Kidney (tissue), 14 donors: ENCODE measurements around the gene KRT17. TPM values are rescaled to one million over a fixed set of nuclear protein-coding genes. Genes with fewer than 3 reads are reported as not detected.
A peak's percentile ranks its signal among the peaks of the same experiment; 100 is the strongest.
"Not testable (repeated sequence)": the region's sequence is repeated elsewhere in the genome, so short reads cannot be mapped to it uniquely, and the experiment has no call there.

ENCODE experiments used
- DNase-seq, 5 donors: peaks; one replicate each; pipeline ENCODE4 v3.0.0-alpha.2; 2013 to 2020
- FAIRE-seq: peaks from 2 replicates; lab custom pipeline; 2012; peaks lifted over from hg19 to GRCh38; lab: Jason Lieb, UNC
- H3K27ac ChIP-seq, 2 donors: one replicate each; pipeline ENCODE4 v1.7.0; 2013; ENCODE audit warnings: low read depth in 2 of 2, low read length in 2 of 2, inconsistent platforms in 1 of 2
- H3K27me3 ChIP-seq: one replicate; pipeline ENCODE4 v1.7.1; 2013; ENCODE audit warnings: low read length, inconsistent platforms; ENCODE audit not compliant: control insufficient read depth, insufficient read depth
- H3K36me3 ChIP-seq, 3 donors: one replicate each; pipeline versions ENCODE4 v1.7.0 to v1.7.1; 2013; ENCODE audit warnings: low read length in 3 of 3, control low read depth in 1 of 3, inconsistent platforms in 1 of 3; ENCODE audit not compliant: insufficient read depth in 3 of 3, control insufficient read depth in 2 of 3
- H3K4me1 ChIP-seq, 3 donors: one replicate each; pipeline versions ENCODE4 v1.7.0 to v1.7.1; 2013; ENCODE audit warnings: low read length in 3 of 3, inconsistent platforms in 1 of 3, low read depth in 1 of 3; ENCODE audit not compliant: control insufficient read depth in 2 of 3, insufficient read depth in 2 of 3
- H3K4me3 ChIP-seq, 3 donors: one replicate each; pipeline versions ENCODE4 v1.7.0 to v1.8.1; 2013; ENCODE audit warnings: low read length in 3 of 3, control low read depth in 1 of 3, inconsistent platforms in 1 of 3
- H3K9ac ChIP-seq, 3 donors: one replicate each; pipeline versions ENCODE4 v1.7.0 to v1.7.1; 2013; ENCODE audit warnings: low read length in 3 of 3, control low read depth in 1 of 3, inconsistent platforms in 1 of 3
- H3K9me3 ChIP-seq, 3 donors: one replicate each; pipeline versions ENCODE4 v1.7.0 to v1.7.1; 2013; ENCODE audit warnings: low read length in 3 of 3, control low read depth in 1 of 3, inconsistent platforms in 1 of 3; ENCODE audit not compliant: control insufficient read depth in 2 of 3, insufficient read depth in 1 of 3
- CTCF ChIP-seq: IDR thresholded peaks from 3 replicates; pipeline ENCODE4 v1.5.1; 2012; ENCODE audit warnings: mild to moderate bottlenecking, moderate library complexity, borderline replicate concordance; ENCODE audit not compliant: insufficient read depth; ENCODE audit errors: extremely low read depth
- intact Hi-C: fragments of 100-400 bp; cut with DNase I; formaldehyde crosslinking; loops from one replicate; pipeline ENCODE4 v1.11.1; 2022
- polyA plus RNA-seq: library from polyadenylated mRNA; stranded (reverse); fragments of 350-450 nt; fragmentation: Illumina TruSeq; extraction: RNeasy Lipid Tissue Mini Kit (QIAGEN cat#74804); gene quantifications from one replicate; pipeline ENCODE4 v1.2.3, GENCODE V29; 2014; ENCODE audit warnings: low read depth, low replicate concordance; ENCODE audit not compliant: insufficient read depth
- total RNA-seq: library from RNA; stranded (reverse); fragmentation: NEBNext Ultra II Directional; extraction: Animal tissue kit (Norgen Biotek cat#: 25700); gene quantifications from one replicate; pipeline ENCODE4 v1.2.1, GENCODE V29; 2021
- donor health status: control.
- donor health status: control.
- donor health status: control.
- donor health status: control.
- donor health status: control.
- donor health status: DM: yes; HTN: yes; CAD: no.
- donor health status: Normal renal cell carcinoma (clear cell type).

The KRT17 gene
- total and polyA plus RNA-seq, 2 donors from 2014 or later = 5.5 to 11.1 TPM

- intact Hi-C loops = no loop called here
- Histone ChIP-seq H3K36me3 (no peaks in the 10 kb centered on the region), H3K9ac (no peak overlapping the region), H3K27me3 (no peaks in the 10 kb centered on the region), H3K27ac (no peak overlapping the region), H3K4me1 (no peaks in the 10 kb centered on the region), H3K9me3 (no peaks in the 10 kb centered on the region), H3K4me3 (no peak overlapping the region)
- TF ChIP-seq CTCF = no peak
- DNase-seq = peak in 2 of 5 donors; percentile 18 to 48
- FAIRE-seq = no peak
Measured at GRCh38 chr17:41627316-41628072, 3.1 kb upstream of the KRT17 start.

- intact Hi-C loops, H3K36me3 ChIP-seq, H3K27ac ChIP-seq, H3K4me3 ChIP-seq, H3K9ac ChIP-seq, H3K27me3 ChIP-seq, FAIRE-seq, H3K9me3 ChIP-seq, H3K4me1 ChIP-seq, DNase-seq: not testable (repeated sequence)
Measured at GRCh38 chr17:41626914-41627295, 2.5 kb upstream of the KRT17 start.

- H3K27me3 ChIP-seq, H3K4me1 ChIP-seq, H3K4me3 ChIP-seq, H3K9ac ChIP-seq, H3K9me3 ChIP-seq, H3K27ac ChIP-seq, H3K36me3 ChIP-seq, intact Hi-C loops, FAIRE-seq: not testable (repeated sequence)
- peak in 2 of 5 donors; percentile 22 to 57 for DNase-seq
Measured at GRCh38 chr17:41626028-41626913, 1.9 kb upstream of the KRT17 start.

GRCh38 chr17:41625602-41626001 is 1.2 kb upstream of the KRT17 start:
- no peak for TF ChIP-seq CTCF
- FAIRE-seq (no peak), DNase-seq (peak in 3 of 5 donors; percentile 26 to 65 (median 41))
- Histone ChIP-seq H3K27ac (no peak overlapping the region), H3K27me3 (no peaks in the 10 kb centered on the region), H3K9me3 (no peaks in the 10 kb centered on the region), H3K36me3 (no peaks in the 10 kb centered on the region), H3K4me1 (no peaks in the 10 kb centered on the region), H3K9ac (no peak overlapping the region), H3K4me3 (no peak overlapping the region)
- intact Hi-C loops = no loop called here

- FAIRE-seq, H3K27ac ChIP-seq, H3K4me1 ChIP-seq, H3K9me3 ChIP-seq, intact Hi-C loops, H3K9ac ChIP-seq, H3K4me3 ChIP-seq, H3K27me3 ChIP-seq, H3K36me3 ChIP-seq: not testable (repeated sequence)
- DNase-seq = peak in 3 of 5 donors; percentile 8 to 63 (median 36)
Measured at GRCh38 chr17:41623184-41623861, 1.1 kb downstream of the KRT17 start.

- peak in 2 of 5 donors; percentile 25 to 50 for DNase-seq
- intact Hi-C loops, H3K4me1 ChIP-seq, H3K4me3 ChIP-seq, H3K9me3 ChIP-seq, H3K27me3 ChIP-seq, H3K9ac ChIP-seq, H3K36me3 ChIP-seq, FAIRE-seq, H3K27ac ChIP-seq: not testable (repeated sequence)
Measured at GRCh38 chr17:41622340-41623183, 1.8 kb downstream of the KRT17 start.
